ENCODE measurements around the gene DNASE1. TPM values are rescaled to one million over a fixed set of nuclear protein-coding genes. Genes with fewer than 3 reads are reported as not detected.
"Not testable (repeated sequence)": the region's sequence is repeated elsewhere in the genome, so short reads cannot be mapped to it uniquely, and the experiment has no call there.

DNASE1 gene
- total RNA-seq, 4 donors from 2014 or later, result 5.7 to 13.4 (median 9.9) TPM

GRCh38 chr16:3655030-3655395 is 522 bp downstream of the DNASE1 start:
- Histone ChIP-seq H3K27ac (no peak overlapping the region), H3K4me3 (no peak overlapping the region), H3K27me3 (no peaks in the 10 kb centered on the region), H3K36me3 (peaks cover 19 to 82% (median 30%) of the 10 kb centered on the region in 3 donors), H3K9me3 (no peaks in the 10 kb centered on the region), H3K4me1 (no peaks in the 10 kb centered on the region)
- TF ChIP-seq POLR2A (IDR thresholded peaks at IDR 0.05) (no peak), CTCF (IDR thresholded peaks at IDR 0.05) (no peak)
- intact Hi-C loops (cut with DNase I), result no loop called here
- no peak for DNase-seq
- WGBS, 2 donors, result 91% methylated on average over 11 of the region's 12 CpGs; no CpG with 5 or more reads in 1 of the 2 donors

GRCh38 chr16:3655396-3656159 is 1.1 kb downstream of the DNASE1 start:
- H3K27me3 ChIP-seq, result no peaks in the 10 kb centered on the region
- no peak overlapping the region for H3K4me3 ChIP-seq
- H3K4me1 ChIP-seq, result no peaks in the 10 kb centered on the region
- peaks cover 19 to 87% (median 30%) of the 10 kb centered on the region in 3 donors for H3K36me3 ChIP-seq
- DNase-seq, result no peak
- H3K27ac ChIP-seq, result no peak overlapping the region
- intact Hi-C loops (cut with DNase I), result no loop called here
- no peak for TF ChIP-seq CTCF (IDR thresholded peaks at IDR 0.05)
- no peak for TF ChIP-seq POLR2A (IDR thresholded peaks at IDR 0.05)
- 93 to 100% methylated on average over 3 to 9 of the region's 21 CpGs for WGBS, 2 donors
- no peaks in the 10 kb centered on the region for H3K9me3 ChIP-seq

- intact Hi-C loops (cut with DNase I); DNase-seq; H3K4me3 ChIP-seq; H3K27me3 ChIP-seq; H3K9me3 ChIP-seq; H3K4me1 ChIP-seq; H3K27ac ChIP-seq: not testable (repeated sequence)
- peaks cover 19 to 87% (median 30%) of the 10 kb centered on the region in 3 donors for H3K36me3 ChIP-seq
- WGBS, 2 donors, result no CpG with 5 or more reads among the region's 10 CpGs
Measured at GRCh38 chr16:3656160-3656490, 1.6 kb downstream of the DNASE1 start.

- no peak overlapping the region for H3K27ac ChIP-seq
- intact Hi-C loops (cut with DNase I), result no loop called here
- no peaks in the 10 kb centered on the region for H3K9me3 ChIP-seq
- no peak for TF ChIP-seq CTCF (IDR thresholded peaks at IDR 0.05)
- TF ChIP-seq POLR2A (IDR thresholded peaks at IDR 0.05), result no peak
- H3K27me3 ChIP-seq, result no peaks in the 10 kb centered on the region
- no peak for DNase-seq
- H3K4me3 ChIP-seq, result no peak overlapping the region
- no peaks in the 10 kb centered on the region for H3K4me1 ChIP-seq
- 81 to 83% methylated on average over 19 to 23 of the region's 42 CpGs for WGBS, 2 donors
- H3K36me3 ChIP-seq, result peaks cover 15 to 87% (median 32%) of the 10 kb centered on the region in 3 donors
Measured at GRCh38 chr16:3656491-3657468, 2.3 kb downstream of the DNASE1 start.

- Histone ChIP-seq H3K9me3 (no peaks in the 10 kb centered on the region), H3K27me3 (no peaks in the 10 kb centered on the region), H3K36me3 (peaks cover 30 to 97% (median 57%) of the 10 kb centered on the region in 3 donors), H3K4me3 (no peak overlapping the region), H3K4me1 (no peaks in the 10 kb centered on the region), H3K27ac (no peak overlapping the region)
- no peak for DNase-seq
- TF ChIP-seq CTCF (IDR thresholded peaks at IDR 0.05), result no peak
- no peak for TF ChIP-seq POLR2A (IDR thresholded peaks at IDR 0.05)
- WGBS, 2 donors, result 64 to 69% methylated on average over 3 of the region's 3 CpGs
- intact Hi-C loops (cut with DNase I), result no loop called here
Measured at GRCh38 chr16:3659251-3659650, 4.8 kb downstream of the DNASE1 start.
